Esophagus muscularis mucosa (tissue), 4 donors: ENCODE measurements around the gene ZNF652.

Source experiments
- CTCF ChIP-seq, 3 experiments: fragments of 200-600 bp in 2 of 3; fragments of 450-650 bp in 1 of 3; sonication (generic) in 2 of 3; IDR thresholded peaks; one replicate each; pipeline ENCODE4 v1.5.1; 2017 to 2019; ENCODE audit warnings: antibody characterized with exemption in 3 of 3, mild to moderate bottlenecking in 2 of 3, moderate library complexity in 1 of 3
- EP300 ChIP-seq: sonication (generic); formaldehyde crosslinking; IDR thresholded peaks from one replicate; pipeline ENCODE4 v1.6.1; 2017; ENCODE audit warnings: antibody characterized with exemption
- POLR2A ChIP-seq: fragments of 450-650 bp; IDR thresholded peaks from one replicate; pipeline ENCODE4 v1.6.1; 2017; ENCODE audit warnings: antibody characterized with exemption, moderate library complexity, mild to moderate bottlenecking, low read depth
- POLR2AphosphoS5 ChIP-seq, 2 donors: sonication (generic); formaldehyde crosslinking; IDR thresholded peaks; one replicate each; pipeline ENCODE4 v1.6.1; 2017; ENCODE audit warnings: antibody characterized with exemption in 2 of 2

GRCh38 chr17:49356320-49356719, 5.7 kb downstream of the ZNF652 start:
- TF ChIP-seq CTCF (IDR thresholded peaks at IDR 0.05) (no peak), EP300 (no peak), POLR2A (no peak), POLR2AphosphoS5 (IDR thresholded peaks at IDR 0.05) (no peak)
